DOHH2 (cell line): Measurements from ENCODE around the gene DBNDD1.

Experiments
- H3F3A ChIP-seq: fragments of 200-600 bp; sonication (generic), shearing (Covaris generic); 2 replicates; pipeline ENCODE4 v1.6.0; 2016; ENCODE audit warnings: antibody characterized with exemption, mild to moderate bottlenecking; ENCODE audit not compliant: control insufficient read depth, insufficient read depth
- H3K27ac ChIP-seq: fragments of 200-600 bp; sonication (generic); 2 replicates; pipeline ENCODE4 v1.5.1; 2014; ENCODE audit warnings: low read depth, mild to moderate bottlenecking, low read length, moderate library complexity
- H3K27me3 ChIP-seq: fragments of 200-600 bp; sonication (generic); 2 replicates; pipeline ENCODE4 v1.6.1; 2014; ENCODE audit warnings: mild to moderate bottlenecking, low read length, mixed read lengths; ENCODE audit not compliant: control insufficient read depth
- H3K36me3 ChIP-seq: fragments of 200-600 bp; sonication (generic); 2 replicates; pipeline ENCODE4 v1.6.1; 2014; ENCODE audit warnings: mild to moderate bottlenecking, low read length, moderate library complexity, mixed read lengths; ENCODE audit not compliant: control insufficient read depth
- H3K4me1 ChIP-seq: fragments of 200-600 bp; sonication (generic); 2 replicates; pipeline ENCODE4 v1.6.1; 2014; ENCODE audit warnings: mild to moderate bottlenecking, low read length, mixed read lengths; ENCODE audit not compliant: control insufficient read depth
- H3K4me2 ChIP-seq: fragments of 200-600 bp; sonication (generic); 2 replicates; pipeline ENCODE4 v1.6.0; 2014; ENCODE audit warnings: mild to moderate bottlenecking, low read length, moderate library complexity
- H3K4me3 ChIP-seq: fragments of 200-600 bp; sonication (generic); 2 replicates; pipeline ENCODE4 v1.5.1; 2014; ENCODE audit warnings: mild to moderate bottlenecking, low read length, mixed read lengths
- H3K79me2 ChIP-seq: fragments of 200-600 bp; sonication (generic); 2 replicates; pipeline ENCODE4 v1.6.1; 2014; ENCODE audit warnings: mild to moderate bottlenecking, low read length, mixed read lengths; ENCODE audit not compliant: control insufficient read depth
- H3K9me2 ChIP-seq: fragments of 200-600 bp; sonication (generic); replicated peaks from 2 replicates; pipeline ENCODE4 v1.6.1; 2014; ENCODE audit warnings: mild to moderate bottlenecking, low read length, mixed read lengths; ENCODE audit not compliant: control insufficient read depth
- H3K9me3 ChIP-seq: fragments of 200-600 bp; sonication (generic); 2 replicates; pipeline ENCODE4 v1.6.1; 2014; ENCODE audit warnings: antibody characterized with exemption, low read length, mixed read lengths; ENCODE audit not compliant: control insufficient read depth, insufficient read depth
- H4K20me1 ChIP-seq: fragments of 200-600 bp; sonication (generic); 2 replicates; pipeline ENCODE4 v1.6.0; 2014; ENCODE audit warnings: low read depth, mild to moderate bottlenecking, antibody characterized with exemption, low read length, moderate library complexity; ENCODE audit not compliant: control insufficient read depth, insufficient read depth
- EZH2phosphoT487 ChIP-seq: fragments of 200-600 bp; sonication (generic); IDR thresholded peaks from 2 replicates; pipeline ENCODE4 v1.6.1; 2017; ENCODE audit warnings: borderline replicate concordance, mild to moderate bottlenecking, antibody characterized with exemption, low read length, moderate library complexity, mixed read lengths
- TF ChIP-seq, protein P1 (sequence below): fragments of 200-600 bp; sonication (generic); IDR thresholded peaks from one replicate; pipeline ENCODE4 v1.5.1; 2014; ENCODE audit warnings: antibody characterized with exemption, mild to moderate bottlenecking, low read depth, low read length; ENCODE audit not compliant: poor library complexity, severe bottlenecking

The DBNDD1 gene

DNA sequence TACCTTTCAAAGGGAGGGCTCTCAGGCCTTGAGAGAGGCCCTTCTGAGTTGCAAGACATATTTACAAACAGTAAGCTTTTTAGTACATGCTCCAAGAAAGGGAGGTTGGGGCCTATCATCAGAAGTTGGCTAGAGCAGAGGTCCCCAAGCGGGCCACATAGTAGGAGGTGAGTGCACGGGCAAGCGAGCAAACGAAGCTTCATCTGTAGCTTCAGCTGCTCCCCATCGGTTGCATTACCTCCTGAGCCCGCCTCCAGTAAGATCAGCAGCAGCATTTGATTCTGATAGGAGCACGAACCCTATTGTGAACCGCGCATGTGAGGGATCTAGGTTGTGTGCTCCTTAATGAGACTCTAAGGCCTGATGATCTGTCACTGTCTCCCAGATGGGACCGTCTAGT lies 31.7 kb upstream of the DBNDD1 start:
- Histone ChIP-seq H3K4me3 (no peak overlapping the region), H3F3A (no peaks in the 10 kb centered on the region), H3K4me2 (no peak overlapping the region), H3K4me1 (no peaks in the 10 kb centered on the region), H3K9me2 (no peaks in the 10 kb centered on the region), H4K20me1 (no peaks in the 10 kb centered on the region), H3K36me3 (no peaks in the 10 kb centered on the region), H3K27me3 (0 out of 2 replicates have a peak, but pooled peaks cover 3% of the 10 kb centered on the region), H3K27ac (no peak overlapping the region), H3K9me3 (peaks cover 18% of the 10 kb centered on the region), H3K79me2 (no peaks in the 10 kb centered on the region)
- TF ChIP-seq, protein P1, sequence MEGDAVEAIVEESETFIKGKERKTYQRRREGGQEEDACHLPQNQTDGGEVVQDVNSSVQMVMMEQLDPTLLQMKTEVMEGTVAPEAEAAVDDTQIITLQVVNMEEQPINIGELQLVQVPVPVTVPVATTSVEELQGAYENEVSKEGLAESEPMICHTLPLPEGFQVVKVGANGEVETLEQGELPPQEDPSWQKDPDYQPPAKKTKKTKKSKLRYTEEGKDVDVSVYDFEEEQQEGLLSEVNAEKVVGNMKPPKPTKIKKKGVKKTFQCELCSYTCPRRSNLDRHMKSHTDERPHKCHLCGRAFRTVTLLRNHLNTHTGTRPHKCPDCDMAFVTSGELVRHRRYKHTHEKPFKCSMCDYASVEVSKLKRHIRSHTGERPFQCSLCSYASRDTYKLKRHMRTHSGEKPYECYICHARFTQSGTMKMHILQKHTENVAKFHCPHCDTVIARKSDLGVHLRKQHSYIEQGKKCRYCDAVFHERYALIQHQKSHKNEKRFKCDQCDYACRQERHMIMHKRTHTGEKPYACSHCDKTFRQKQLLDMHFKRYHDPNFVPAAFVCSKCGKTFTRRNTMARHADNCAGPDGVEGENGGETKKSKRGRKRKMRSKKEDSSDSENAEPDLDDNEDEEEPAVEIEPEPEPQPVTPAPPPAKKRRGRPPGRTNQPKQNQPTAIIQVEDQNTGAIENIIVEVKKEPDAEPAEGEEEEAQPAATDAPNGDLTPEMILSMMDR, result no peak
- no peak for TF ChIP-seq EZH2phosphoT487

DNA sequence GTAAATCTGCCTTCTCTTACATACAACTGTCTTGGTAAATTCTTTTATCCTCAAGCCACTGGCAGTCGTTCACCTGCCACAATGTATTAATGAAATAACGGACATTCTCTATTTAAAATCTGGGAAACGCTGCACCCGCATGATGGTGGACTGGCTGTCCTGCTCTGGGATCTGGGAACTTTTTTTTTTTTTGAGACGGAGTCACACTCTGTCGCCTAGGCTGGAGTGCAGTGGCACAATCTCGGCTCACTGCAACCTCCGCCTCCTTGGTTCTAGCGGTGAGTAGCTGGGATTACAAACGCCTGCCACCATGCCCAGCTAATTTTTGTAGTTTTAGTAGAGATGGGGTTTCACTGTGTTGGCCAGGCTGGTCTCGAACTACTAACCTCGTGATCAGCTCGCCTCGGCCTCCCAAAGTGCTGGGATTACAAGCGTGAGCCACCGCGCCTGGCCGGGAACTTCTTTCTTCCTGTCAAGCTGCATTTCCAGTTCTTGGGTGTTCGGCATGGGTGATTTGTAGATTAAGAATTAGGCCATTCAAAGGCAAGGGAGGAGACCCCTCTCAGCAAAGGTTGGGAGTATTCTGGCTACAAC lies 29.6 kb upstream of the DBNDD1 start:
- H3K4me3 ChIP-seq, result no peak overlapping the region
- no peaks in the 10 kb centered on the region for H3K36me3 ChIP-seq
- no peaks in the 10 kb centered on the region for H3F3A ChIP-seq
- H3K27ac ChIP-seq, result no peak overlapping the region
- peaks cover 5% of the 10 kb centered on the region for H3K9me3 ChIP-seq
- 0 out of 2 replicates have a peak, but pooled peaks cover 3% of the 10 kb centered on the region for H3K27me3 ChIP-seq
- H4K20me1 ChIP-seq, result no peaks in the 10 kb centered on the region
- no peak for TF ChIP-seq EZH2phosphoT487
- TF ChIP-seq, protein P1, result no peak
- H3K4me2 ChIP-seq, result no peak overlapping the region
- no peaks in the 10 kb centered on the region for H3K4me1 ChIP-seq
- no peaks in the 10 kb centered on the region for H3K79me2 ChIP-seq
- no peaks in the 10 kb centered on the region for H3K9me2 ChIP-seq

DNA sequence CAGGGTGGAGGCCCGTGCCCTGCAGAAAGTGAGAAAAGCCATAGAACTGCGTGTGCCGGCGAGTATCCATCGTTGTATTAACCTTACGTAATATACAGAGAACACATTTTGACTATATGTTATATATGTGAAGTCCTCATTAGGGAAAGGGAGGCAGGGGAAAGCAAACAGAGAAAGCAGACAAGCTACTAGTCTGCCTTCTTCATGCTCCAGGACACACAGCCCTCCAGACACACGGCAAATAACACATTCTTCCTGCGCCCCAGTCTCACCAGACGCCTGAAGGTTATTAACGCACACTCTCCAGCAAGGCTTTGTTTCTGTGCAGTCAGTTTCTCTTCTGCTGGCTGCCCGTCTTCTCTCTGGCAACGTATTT lies 29.1 kb upstream of the DBNDD1 start:
- Histone ChIP-seq H3K4me2 (no peak overlapping the region), H3K27me3 (0 out of 2 replicates have a peak, but pooled peaks cover 3% of the 10 kb centered on the region)
- TF ChIP-seq, protein P1, result no peak
- TF ChIP-seq EZH2phosphoT487, result no peak

More for the DNA sequence above, 29.1 kb upstream of the DBNDD1 start:
- Histone ChIP-seq H3F3A (no peaks in the 10 kb centered on the region), H3K36me3 (no peaks in the 10 kb centered on the region), H3K4me1 (no peaks in the 10 kb centered on the region), H3K27ac (no peak overlapping the region), H4K20me1 (no peaks in the 10 kb centered on the region), H3K9me3 (peaks cover 4% of the 10 kb centered on the region; the same call in 1 of the 2 replicates), H3K79me2 (no peaks in the 10 kb centered on the region), H3K4me3 (no peak overlapping the region), H3K9me2 (no peaks in the 10 kb centered on the region)
